Measurements from ENCODE around the gene ARHGEF11. TPM values are rescaled to one million over a fixed set of nuclear protein-coding genes. Genes with fewer than 3 reads are reported as not detected.

The ARHGEF11 gene
- total and polyA plus RNA-seq, 9 of the 15 experiments (the other 6 are each of a cell fraction or from before 2014, with no cell fraction given) = 0.14 to 15.5 (median 9.0) TPM

DNA sequence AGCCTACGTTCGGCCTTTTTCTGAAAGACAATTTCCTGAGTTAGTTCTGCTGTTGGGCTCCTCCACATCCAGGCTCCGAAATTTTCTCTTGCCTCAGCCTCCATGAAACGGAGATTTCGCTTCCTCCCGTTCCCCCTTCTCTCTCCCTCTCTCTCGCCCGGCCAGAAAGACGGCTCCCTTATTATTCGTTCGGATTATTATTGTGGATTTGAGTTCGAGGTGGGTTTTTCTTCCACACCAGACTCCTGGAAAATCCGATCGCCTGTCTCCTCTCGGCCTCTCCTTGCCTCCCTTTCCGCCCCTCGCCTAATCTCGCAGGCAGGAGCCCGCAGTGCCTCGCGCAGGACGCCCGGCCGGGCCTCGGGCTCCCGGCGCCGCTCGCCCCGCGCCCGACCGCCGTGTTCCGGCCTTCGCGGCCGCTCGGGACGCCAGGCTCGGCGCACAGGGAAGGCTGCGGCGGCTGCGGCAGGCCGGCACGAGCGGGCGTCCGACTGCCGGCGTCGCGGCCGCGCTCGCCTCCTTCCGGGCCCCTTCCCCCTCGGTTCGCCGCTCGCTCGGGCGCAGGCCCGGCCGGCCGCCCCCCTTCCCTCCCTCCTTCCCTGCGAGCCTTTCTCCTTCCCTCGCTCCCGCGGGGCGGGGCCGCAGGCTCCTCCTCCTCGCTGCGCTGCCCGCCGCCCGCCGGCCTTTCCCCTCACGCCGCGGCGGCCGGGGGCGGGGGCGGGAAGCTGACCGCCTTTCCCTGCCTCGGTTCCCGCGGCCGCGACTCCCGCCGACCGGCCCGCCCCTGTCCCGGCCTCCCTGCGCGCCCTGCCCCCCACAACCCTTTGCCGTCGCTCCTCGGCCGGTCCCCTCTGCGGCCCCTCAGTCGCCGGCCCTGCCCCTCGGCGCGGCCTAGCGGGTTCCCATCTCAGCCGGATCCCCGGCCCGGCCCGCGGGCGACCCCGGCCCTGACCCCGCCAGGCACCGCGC, at the start of gene ARHGEF11 (continued):
- TF ChIP-seq ZNF212 (CRISPR knock-in tag; IDR thresholded peaks at IDR 0.05) = no peak
- TF ChIP-seq FIP1L1 (IDR thresholded peaks at IDR 0.05; ENCODE audit: low read depth, low read length, poor library complexity, severe bottlenecking) = peak; percentile 40
- peak; percentile 3 for TF ChIP-seq SAP30 (IDR thresholded peaks at IDR 0.05; ENCODE audit: borderline replicate concordance, insufficient read depth, low read depth, low read length, poor library complexity, severe bottlenecking)
- no peak for TF ChIP-seq HDGF (IDR thresholded peaks at IDR 0.05)
- TF ChIP-seq HEY1 (CRISPR knock-in tag; IDR thresholded peaks at IDR 0.05; ENCODE audit: borderline replicate concordance) = no peak
- TF ChIP-seq ZNF41 (CRISPR knock-in tag; conservative IDR thresholded peaks at IDR 0.05) = no peak
- 0 out of 2 replicates have a peak, but pooled peaks have one; percentile 60 for TF ChIP-seq MYC (IDR thresholded peaks at IDR 0.05; ENCODE audit: low read depth, low read length)
- TF ChIP-seq MYC (CRISPR knock-in tag; IDR thresholded peaks at IDR 0.05; ENCODE audit: borderline replicate concordance, low read depth) = no peak
- TF ChIP-seq SMARCA4 (IDR thresholded peaks at IDR 0.05) = 0 out of 2 replicates have a peak, but pooled peaks have one; percentile 29
- no peak for TF ChIP-seq TRIM24 (IDR thresholded peaks at IDR 0.05)
- no peak for TF ChIP-seq LARP7 (IDR thresholded peaks at IDR 0.05)
- TF ChIP-seq TAF9B (IDR thresholded peaks at IDR 0.05; ENCODE audit: partially characterized antibody) = no peak
- no peak for TF ChIP-seq SMAD2 (IDR thresholded peaks at IDR 0.05; ENCODE audit: low read depth, low read length)
- TF ChIP-seq PHF21A (IDR thresholded peaks at IDR 0.05; ENCODE audit: borderline replicate concordance, low read depth) = no peak
- TF ChIP-seq KLF6 (CRISPR knock-in tag; IDR thresholded peaks at IDR 0.05; ENCODE audit: borderline replicate concordance) = no peak
- no peak for TF ChIP-seq TCF3 (CRISPR knock-in tag; IDR thresholded peaks at IDR 0.05)
- TF ChIP-seq ZNF707 (CRISPR knock-in tag; conservative IDR thresholded peaks at IDR 0.05) = no peak
- TF ChIP-seq, protein P1, sequence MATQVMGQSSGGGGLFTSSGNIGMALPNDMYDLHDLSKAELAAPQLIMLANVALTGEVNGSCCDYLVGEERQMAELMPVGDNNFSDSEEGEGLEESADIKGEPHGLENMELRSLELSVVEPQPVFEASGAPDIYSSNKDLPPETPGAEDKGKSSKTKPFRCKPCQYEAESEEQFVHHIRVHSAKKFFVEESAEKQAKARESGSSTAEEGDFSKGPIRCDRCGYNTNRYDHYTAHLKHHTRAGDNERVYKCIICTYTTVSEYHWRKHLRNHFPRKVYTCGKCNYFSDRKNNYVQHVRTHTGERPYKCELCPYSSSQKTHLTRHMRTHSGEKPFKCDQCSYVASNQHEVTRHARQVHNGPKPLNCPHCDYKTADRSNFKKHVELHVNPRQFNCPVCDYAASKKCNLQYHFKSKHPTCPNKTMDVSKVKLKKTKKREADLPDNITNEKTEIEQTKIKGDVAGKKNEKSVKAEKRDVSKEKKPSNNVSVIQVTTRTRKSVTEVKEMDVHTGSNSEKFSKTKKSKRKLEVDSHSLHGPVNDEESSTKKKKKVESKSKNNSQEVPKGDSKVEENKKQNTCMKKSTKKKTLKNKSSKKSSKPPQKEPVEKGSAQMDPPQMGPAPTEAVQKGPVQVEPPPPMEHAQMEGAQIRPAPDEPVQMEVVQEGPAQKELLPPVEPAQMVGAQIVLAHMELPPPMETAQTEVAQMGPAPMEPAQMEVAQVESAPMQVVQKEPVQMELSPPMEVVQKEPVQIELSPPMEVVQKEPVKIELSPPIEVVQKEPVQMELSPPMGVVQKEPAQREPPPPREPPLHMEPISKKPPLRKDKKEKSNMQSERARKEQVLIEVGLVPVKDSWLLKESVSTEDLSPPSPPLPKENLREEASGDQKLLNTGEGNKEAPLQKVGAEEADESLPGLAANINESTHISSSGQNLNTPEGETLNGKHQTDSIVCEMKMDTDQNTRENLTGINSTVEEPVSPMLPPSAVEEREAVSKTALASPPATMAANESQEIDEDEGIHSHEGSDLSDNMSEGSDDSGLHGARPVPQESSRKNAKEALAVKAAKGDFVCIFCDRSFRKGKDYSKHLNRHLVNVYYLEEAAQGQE (IDR thresholded peaks at IDR 0.05; ENCODE audit: borderline replicate concordance) = peak; percentile 67
- TF ChIP-seq, protein P1 (CRISPR knock-in tag; IDR thresholded peaks at IDR 0.05; ENCODE audit: low read depth) = 0 out of 2 replicates have a peak, but pooled peaks have one; percentile 52

Data from K562 (cell line).